G401 (cell line): ENCODE measurements around the gene TUBAL3. TPM values are rescaled to one million over a fixed set of nuclear protein-coding genes. Genes with fewer than 3 reads are reported as not detected.

Experiments used
- DNase-seq: peaks from one replicate; pipeline ENCODE4 v3.0.0-alpha.2; 2015; ENCODE audit warnings: low spot score
- in situ Hi-C: cut with HindIII; loops from 2 replicates; pipeline ENCODE4 v1.10.0; 2016; ENCODE audit warnings: low sequenced_read_pairs, mixed read lengths
- total RNA-seq: library from RNA; depleted of rRNA; stranded (reverse); fragments of >200 nt; shearing (Covaris generic); gene quantifications from 2 replicates; pipeline ENCODE4 v1.2.3, GENCODE V29; 2014; rRNA removed

Gene TUBAL3
- total RNA-seq, 1 experiment from 2014 or later = not detected

DNA sequence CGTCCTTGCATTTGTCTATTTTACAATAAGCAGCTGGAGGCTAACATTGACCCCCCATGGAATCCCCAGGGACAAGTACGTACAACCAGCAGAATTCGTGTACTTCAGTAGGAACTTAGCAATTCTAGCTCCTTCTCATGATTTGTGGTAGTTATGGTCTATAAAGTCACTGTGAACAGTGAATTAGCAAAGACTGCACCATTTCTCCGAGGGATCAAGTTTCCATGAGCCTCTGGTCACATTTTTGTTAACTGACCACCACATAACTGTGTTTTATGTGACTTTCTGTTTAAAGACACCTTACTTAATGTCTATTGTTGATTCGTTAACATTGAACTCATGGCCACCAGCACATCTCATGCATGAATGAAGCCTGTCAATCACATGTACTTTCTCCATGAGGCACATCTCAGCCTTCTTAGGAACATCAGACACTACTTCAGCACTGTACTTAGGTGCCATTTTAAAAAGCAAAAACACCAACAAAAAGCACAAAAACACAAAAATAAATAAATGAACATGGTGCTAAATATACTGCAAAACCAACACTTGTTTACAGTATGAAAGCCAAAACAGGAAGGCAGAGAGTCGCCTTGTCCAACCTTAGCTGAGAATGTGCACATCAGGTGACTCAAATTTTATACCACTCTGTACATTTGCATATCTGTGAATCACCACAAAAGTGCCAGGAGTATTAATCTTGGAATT is 48.9 kb downstream of the TUBAL3 start:
- no peak for DNase-seq
- in situ Hi-C loops = no loop called here

DNA sequence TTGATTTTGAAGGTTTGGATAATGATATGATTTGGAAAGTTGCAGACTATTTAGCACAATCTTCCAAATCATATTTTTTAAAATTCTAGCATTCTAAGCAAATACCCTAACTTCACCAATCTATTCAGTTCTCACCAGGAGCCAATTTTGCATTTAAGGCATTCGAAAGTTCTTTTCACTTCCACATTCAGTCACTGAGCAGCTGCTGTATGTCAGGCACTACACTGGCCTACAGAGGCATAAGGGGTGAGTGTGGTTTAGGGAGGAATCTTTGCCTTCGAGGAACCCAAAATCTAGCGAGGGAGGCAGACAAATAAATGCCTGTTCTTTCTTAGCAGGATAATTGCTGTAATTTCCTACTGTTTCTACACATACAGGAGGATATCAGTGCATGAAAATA is 50.6 kb downstream of the TUBAL3 start:
- no peak for DNase-seq
- in situ Hi-C loops = no loop called here

- DNase-seq = no peak
Observed at GRCh38 chr10:5349362-5349761, 55.3 kb downstream of the TUBAL3 start.

DNA sequence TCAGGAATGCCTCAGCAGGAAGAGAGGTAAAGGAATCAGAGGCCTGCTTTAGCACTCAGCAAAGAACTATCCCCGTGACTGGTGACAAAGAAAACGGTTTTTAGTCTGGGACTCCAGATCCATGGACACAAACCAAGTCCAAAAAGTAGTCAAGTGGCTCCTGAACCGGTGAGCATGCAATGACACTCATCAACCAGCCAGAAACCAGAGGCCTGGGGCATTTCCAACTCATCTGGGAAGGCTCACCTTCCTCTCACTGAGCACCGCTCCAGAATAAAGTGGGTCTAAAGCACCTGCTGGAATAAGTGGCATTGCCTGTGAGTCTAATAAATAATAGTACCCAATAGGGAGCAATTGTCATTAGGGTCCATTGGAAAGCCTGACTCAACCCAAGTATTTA is 57.7 kb downstream of the TUBAL3 start:
- no peak for DNase-seq
- in situ Hi-C loops = no loop called here

More at GRCh38 chr10:5349362-5349761, 55.3 kb downstream of the TUBAL3 start:
- in situ Hi-C loops = no loop called here

GRCh38 chr10:5344746-5345145 is 59.9 kb downstream of the TUBAL3 start:
- in situ Hi-C loops = no loop called here
- no peak for DNase-seq

- in situ Hi-C loops = no loop called here
- no peak for DNase-seq
Observed at GRCh38 chr10:5343979-5344378, 60.6 kb downstream of the TUBAL3 start.

DNA sequence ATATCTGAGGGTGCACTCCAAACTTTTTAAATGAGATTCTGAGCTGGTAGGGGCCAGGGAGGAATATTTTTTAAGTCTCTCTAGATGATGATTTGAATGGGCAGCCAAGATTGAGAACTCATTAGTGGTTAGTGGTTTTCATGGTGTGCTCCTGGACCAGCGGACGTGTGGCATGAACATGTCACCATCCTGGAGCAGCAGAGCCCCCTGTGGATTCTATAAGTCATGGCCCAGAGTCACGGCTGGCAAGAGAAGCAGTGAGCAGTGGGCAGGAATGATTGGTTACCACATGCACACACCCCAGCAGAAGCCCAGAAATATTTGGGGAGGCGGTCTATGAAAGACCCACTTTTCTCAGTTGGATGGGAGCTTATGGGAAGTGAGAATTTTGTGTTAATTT is 61.1 kb downstream of the TUBAL3 start:
- DNase-seq = no peak
- in situ Hi-C loops = no loop called here

Other genes with a start within 250 kb of the TUBAL3 start
- not detected in 2 replicates for gene AKR1C8, start 219.7 kb downstream of the TUBAL3 start, total RNA-seq
- not detected in 2 replicates for gene AKR1C4, start 208.0 kb downstream of the TUBAL3 start, total RNA-seq
- gene UCN3, start 39.9 kb downstream of the TUBAL3 start, total RNA-seq = not detected in 2 replicates
- 32.5 and 42.2 TPM in 2 replicates for gene NET1, start 7.7 kb upstream of the TUBAL3 start, total RNA-seq
- gene CALML5, start 94.7 kb upstream of the TUBAL3 start, total RNA-seq = not detected in 2 replicates
- not detected in 2 replicates for gene CALML3, start 120.1 kb upstream of the TUBAL3 start, total RNA-seq